HepG2 (cell line): ENCODE measurements around the gene GNPAT. TPM values are rescaled to one million over a fixed set of nuclear protein-coding genes. Genes with fewer than 3 reads are reported as not detected.
A peak's percentile ranks its signal among the peaks of the same experiment; 100 is the strongest.

Experiments used
- ATAC-seq: fragments of 200-7000 bp; cut with Tn5 transposase; 3 replicates; pipeline ENCODE4 v1.9.1; 2020; ENCODE audit warnings: mild to moderate bottlenecking, moderate library complexity
- BruUV-seq: library from RNA; stranded (reverse); fragments of 400-500 nt; replicated peaks from 2 replicates; lab custom pipeline; 2021; lab: Mats Ljungman, UMichigan
- CTCF ChIA-PET: fragments of 300-600 bp; formaldehyde crosslinking; extraction: SDS; loops from one replicate; lab custom pipeline; 2021; ENCODE audit warnings: low total read pairs, inconsistent platforms, low intra/inter-chr PET ratio; lab: Yijun Ruan, JAX
- POLR2A ChIA-PET: fragments of 350-600 bp; sonication (Branson Sonifier 250); formaldehyde crosslinking; loops from one replicate; lab custom pipeline; 2020; ENCODE audit warnings: antibody characterized with exemption, inconsistent platforms; lab: Yijun Ruan, JAX
- DNase-seq: peaks from one replicate; pipeline ENCODE4 v3.0.0-alpha.2; 2015; ENCODE audit warnings: low spot score
- FAIRE-seq: peaks from 3 replicates; lab custom pipeline; 2011; peaks lifted over from hg19 to GRCh38; lab: Jason Lieb, UNC
- H2AFZ ChIP-seq: one replicate; pipeline ENCODE4 v1.6.1; 2011; ENCODE audit warnings: low read length, inconsistent platforms
- H3K27ac ChIP-seq: fragments of 300-600 bp; 3 replicates; pipeline ENCODE4 v1.8.0; 2011; ENCODE audit warnings: mixed run types, mild to moderate bottlenecking, mixed read lengths, low read length, inconsistent platforms; ENCODE audit not compliant: insufficient read depth; ENCODE audit errors: extremely low read length
- H3K27me3 ChIP-seq, 2 experiments: fragments of 200-600 bp in 1 of 2; 2 replicates in 1 of 2; 3 replicates in 1 of 2; pipeline versions ENCODE4 v1.6.0 to v1.8.0; 2011; ENCODE audit warnings: low read length in 2 of 2, mild to moderate bottlenecking in 2 of 2, moderate library complexity in 2 of 2, inconsistent platforms in 1 of 2; ENCODE audit not compliant: insufficient read depth in 2 of 2, control insufficient read depth in 1 of 2
- H3K36me3 ChIP-seq, 2 experiments: fragments of 200-600 bp in 1 of 2; replicated peaks in 1 of 2; 2 replicates in 1 of 2; 3 replicates in 1 of 2; pipeline versions ENCODE4 v1.5.1 to v1.8.0; 2011; ENCODE audit warnings: low read length in 2 of 2, inconsistent platforms in 1 of 2; ENCODE audit not compliant: insufficient read depth in 2 of 2, control insufficient read depth in 1 of 2
- H3K4me1 ChIP-seq: 2 replicates; pipeline ENCODE4 v1.5.1; 2012; ENCODE audit warnings: low read length, inconsistent platforms; ENCODE audit not compliant: insufficient read depth
- H3K4me2 ChIP-seq: 2 replicates; pipeline ENCODE4 v1.6.0; 2011; ENCODE audit warnings: low read depth, low read length, inconsistent platforms
- H3K4me3 ChIP-seq, 3 experiments: fragments of 200-600 bp in 1 of 3; sonication (generic), shearing (Covaris generic) in 1 of 3; replicated peaks in 1 of 3; 2 replicates each; pipeline ENCODE4 v1.5.1; 2011 to 2016; ENCODE audit warnings: low read length in 3 of 3, inconsistent platforms in 2 of 3, low read depth in 2 of 3, mild to moderate bottlenecking in 2 of 3, control low read depth in 1 of 3, mixed read lengths in 1 of 3; ENCODE audit not compliant: insufficient read depth in 1 of 3
- H3K79me2 ChIP-seq: one replicate; pipeline ENCODE4 v1.6.1; 2011; ENCODE audit warnings: low read length, inconsistent platforms; ENCODE audit not compliant: insufficient read depth
- H3K9ac ChIP-seq: 2 replicates; pipeline ENCODE4 v1.6.0; 2011; ENCODE audit warnings: mild to moderate bottlenecking, low read depth, low read length, inconsistent platforms; ENCODE audit not compliant: insufficient read depth
- H3K9me3 ChIP-seq: 2 replicates; pipeline ENCODE4 v1.5.1; 2012; ENCODE audit warnings: mild to moderate bottlenecking, low read length
- H4K20me1 ChIP-seq: 2 replicates; pipeline ENCODE4 v1.6.0; 2011; ENCODE audit warnings: inconsistent platforms, mild to moderate bottlenecking, low read length, moderate library complexity; ENCODE audit not compliant: insufficient read depth
- AGO2 ChIP-seq: fragments of 200-400 bp; formaldehyde crosslinking; optimal IDR thresholded peaks from 2 replicates; pipeline ENCODE3; 2017; ENCODE audit warnings: mild to moderate bottlenecking, low read depth, low read length, moderate library complexity
- ARNT2 ChIP-seq: sonication (generic); formaldehyde crosslinking; IDR thresholded peaks from 2 replicates; pipeline ENCODE4 v1.8.0; 2022; ENCODE audit warnings: mild to moderate bottlenecking, low read depth, missing genetic modification reagents, moderate library complexity
- ATF7-NPFF ChIP-seq: sonication (generic); formaldehyde crosslinking; IDR thresholded peaks from 2 replicates; pipeline ENCODE4 v1.8.1; 2023; ENCODE audit warnings: mild to moderate bottlenecking, low read depth, missing genetic modification reagents, moderate library complexity
- BRD4 ChIP-seq: sonication (generic); formaldehyde crosslinking; IDR thresholded peaks from 2 replicates; pipeline ENCODE4 v1.4.0; 2020; ENCODE audit warnings: missing genetic modification reagents
- GATAD2A ChIP-seq: IDR thresholded peaks from 2 replicates; pipeline ENCODE4 v1.6.1; 2016
- JARID2 ChIP-seq: sonication (generic); formaldehyde crosslinking; IDR thresholded peaks from 2 replicates; pipeline ENCODE4 v1.8.1; 2023; ENCODE audit warnings: missing genetic modification reagents, inconsistent platforms; ENCODE audit not compliant: insufficient replicate concordance
- MED8 ChIP-seq: sonication (generic); formaldehyde crosslinking; IDR thresholded peaks from 2 replicates; pipeline ENCODE4 v1.8.1; 2023; ENCODE audit warnings: mild to moderate bottlenecking, missing genetic modification reagents; ENCODE audit not compliant: insufficient replicate concordance
- MLLT10 ChIP-seq: sonication (generic); formaldehyde crosslinking; IDR thresholded peaks from 2 replicates; pipeline ENCODE4 v1.4.0; 2020; ENCODE audit warnings: missing genetic modification reagents
- NCOA5 ChIP-seq: sonication (generic); formaldehyde crosslinking; IDR thresholded peaks from 2 replicates; pipeline ENCODE4 v1.4.0; 2020; ENCODE audit warnings: missing genetic modification reagents
- NPAS2 ChIP-seq: sonication (generic); formaldehyde crosslinking; IDR thresholded peaks from 2 replicates; pipeline ENCODE4 v1.8.0; 2022; ENCODE audit warnings: mild to moderate bottlenecking, missing genetic modification reagents, borderline replicate concordance
- TCF7 ChIP-seq: sonication (generic); IDR thresholded peaks from 2 replicates; pipeline ENCODE4 v1.6.1; 2016; ENCODE audit warnings: antibody characterized with exemption, low read depth
- THAP11 ChIP-seq: IDR thresholded peaks from 2 replicates; pipeline ENCODE4 v1.6.1; 2016; ENCODE audit warnings: missing biosample characterization, missing genetic modification reagents
- ZNF224 ChIP-seq: sonication (generic); formaldehyde crosslinking; IDR thresholded peaks from 2 replicates; pipeline ENCODE4 v1.5.0; 2020; ENCODE audit warnings: mild to moderate bottlenecking, missing genetic modification reagents
- ZNF335 ChIP-seq: sonication (generic); formaldehyde crosslinking; IDR thresholded peaks from 2 replicates; pipeline ENCODE4 v1.4.0; 2020; ENCODE audit warnings: missing genetic modification reagents
- ZNF878 ChIP-seq: sonication (generic); formaldehyde crosslinking; IDR thresholded peaks from 2 replicates; pipeline ENCODE4 v1.8.1; 2023; ENCODE audit warnings: mild to moderate bottlenecking, missing genetic modification reagents, moderate library complexity
- WGBS: methylation state at CpG from one replicate; pipeline ENCODE4 v1.1.6; 2017; ENCODE audit warnings: low lambda C conversion rate; 5-methylcytosine and 5-hydroxymethylcytosine counted together
- in situ Hi-C: cut with HindIII; loops from 2 replicates; pipeline ENCODE4 v1.10.0; 2017; ENCODE audit warnings: low pct_unique_long_range_greater_than_20kb; ENCODE audit not compliant: extremely low pct_ligation_motif_present
- intact Hi-C: fragments of 100-400 bp; cut with micrococcal nuclease; formaldehyde crosslinking; loops from one replicate; pipeline ENCODE4 v1.10.0; 2022; ENCODE audit not compliant: unreplicated experiment
- polyA plus RNA-seq, 8 experiments: library from polyadenylated mRNA; depleted of rRNA in 3 of 8; stranded (reverse) in 7 of 8; unstranded in 1 of 8; fragments of >200 nt; fragmentation: Illumina TruSeq in 4 of 8; extraction: Trizol in 4 of 8; gene quantifications; 2 replicates each; pipeline versions ENCODE4 v1.2.1 to v1.2.3, GENCODE V29; 2011 to 2016; ENCODE audit warnings: low read depth in 4 of 8, missing spikeins in 1 of 8, mixed read lengths in 1 of 8; ENCODE audit not compliant: insufficient read depth in 1 of 8
- total RNA-seq, 5 experiments: library from RNA; depleted of rRNA; stranded (reverse); fragments of >200 nt; fragmentation: Illumina TruSeq; extraction: Trizol; gene quantifications; 2 replicates each; pipeline ENCODE4 v1.2.3, GENCODE V29; 2016; ENCODE audit warnings: low read depth in 1 of 5
- TF ChIP-seq, protein P1 (sequence below): sonication (generic); formaldehyde crosslinking; IDR thresholded peaks from 2 replicates; pipeline ENCODE4 v1.5.0; 2020; ENCODE audit warnings: missing genetic modification reagents

GNPAT gene
- total and polyA plus RNA-seq, 2 of the 13 experiments (the other 11 are each of a cell fraction or from before 2014, with no cell fraction given): 58.3 to 114 TPM

DNA sequence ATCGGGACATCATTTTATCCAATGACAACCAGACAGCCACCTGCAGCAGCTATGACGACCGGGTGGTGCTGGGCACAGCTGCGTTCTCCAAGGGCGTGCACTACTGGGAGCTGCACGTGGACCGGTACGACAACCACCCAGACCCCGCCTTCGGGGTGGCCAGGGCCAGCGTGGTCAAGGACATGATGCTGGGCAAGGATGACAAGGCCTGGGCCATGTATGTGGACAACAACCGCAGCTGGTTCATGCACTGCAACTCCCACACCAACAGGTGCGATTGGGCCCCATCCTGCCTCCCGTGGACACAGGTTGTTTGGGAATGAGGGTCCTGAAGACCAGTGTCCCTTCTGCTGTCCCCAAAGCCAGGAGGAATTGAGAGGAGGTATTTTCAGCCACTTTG lies 32.0 kb upstream of the GNPAT start:
- no TSS peak for BruUV-seq
- Histone ChIP-seq H4K20me1 (no peaks in the 10 kb centered on the region), H3K36me3 (no peaks in the 10 kb centered on the region), H2AFZ (no peak overlapping the region), H3K4me3 (no peak overlapping the region), H3K27ac (no peak overlapping the region), H3K79me2 (no peaks in the 10 kb centered on the region), H3K4me2 (no peak overlapping the region), H3K4me1 (peaks cover 32% of the 10 kb centered on the region), H3K9ac (no peak overlapping the region), H3K27me3 (0 out of 5 replicates have a peak, but pooled peaks cover 0 to 1% of the 10 kb centered on the region in 2 experiments), H3K9me3 (no peaks in the 10 kb centered on the region)
- no peak for DNase-seq
- intact Hi-C loops: no loop called here
- no peak for TF ChIP-seq NPAS2 (CRISPR knock-in tag)
- TF ChIP-seq, protein P1, sequence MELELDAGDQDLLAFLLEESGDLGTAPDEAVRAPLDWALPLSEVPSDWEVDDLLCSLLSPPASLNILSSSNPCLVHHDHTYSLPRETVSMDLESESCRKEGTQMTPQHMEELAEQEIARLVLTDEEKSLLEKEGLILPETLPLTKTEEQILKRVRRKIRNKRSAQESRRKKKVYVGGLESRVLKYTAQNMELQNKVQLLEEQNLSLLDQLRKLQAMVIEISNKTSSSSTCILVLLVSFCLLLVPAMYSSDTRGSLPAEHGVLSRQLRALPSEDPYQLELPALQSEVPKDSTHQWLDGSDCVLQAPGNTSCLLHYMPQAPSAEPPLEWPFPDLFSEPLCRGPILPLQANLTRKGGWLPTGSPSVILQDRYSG (CRISPR knock-in tag): no peak
- no peak for TF ChIP-seq ZNF878
- no peak for TF ChIP-seq TCF7
- no peak for TF ChIP-seq BRD4 (CRISPR knock-in tag)
- TF ChIP-seq MED8 (CRISPR knock-in tag): no peak
- ChIA-PET POLR2A (no interaction called here), CTCF (no interaction called here)
- WGBS: 68% methylated on average over 11 of the region's 14 CpGs
- FAIRE-seq: no peak
- no peak for ATAC-seq
- in situ Hi-C loops: loop anchor here (25.0 kb wide), 2 partner anchors 422 to 572 kb away; partner anchors contain the start of gene COG2

DNA sequence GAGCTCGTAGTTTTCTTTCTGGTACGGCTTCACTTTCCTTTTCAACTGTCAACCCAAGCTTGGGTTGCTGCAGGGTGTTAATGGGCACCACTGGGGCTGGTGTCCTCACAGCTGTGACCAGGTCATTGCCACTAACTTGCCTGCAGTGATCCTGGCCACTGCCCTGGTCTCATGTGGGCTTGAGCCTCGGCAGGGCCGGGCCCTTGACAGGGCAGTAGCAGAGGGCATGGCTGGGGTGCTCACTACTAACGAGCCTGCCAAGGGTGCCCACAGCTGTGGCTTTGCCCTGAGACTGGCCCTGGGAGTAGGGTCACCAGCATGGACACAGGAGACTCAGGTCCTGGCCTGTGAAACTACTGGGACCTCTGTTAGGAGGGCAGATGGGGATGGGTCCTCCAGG lies 31.5 kb upstream of the GNPAT start:
- Histone ChIP-seq H4K20me1 (no peaks in the 10 kb centered on the region), H3K4me2 (no peak overlapping the region; the same call in 1 of the 2 replicates), H3K4me1 (peaks cover 32% of the 10 kb centered on the region), H3K36me3 (no peaks in the 10 kb centered on the region), H3K27me3 (no peaks in the 10 kb centered on the region), H3K27ac (no peak overlapping the region), H3K9me3 (no peaks in the 10 kb centered on the region), H3K9ac (no peak overlapping the region), H2AFZ (no peak overlapping the region), H3K79me2 (no peaks in the 10 kb centered on the region), H3K4me3 (no peak overlapping the region)
- ChIA-PET POLR2A (no interaction called here), CTCF (interaction anchor here (1.7 kb wide), 1 partner anchor 194 kb away, joined by 4 read pairs; no protein-coding TSS in a partner anchor)
- in situ Hi-C loops (loop anchor here (25.0 kb wide), 2 partner anchors 422 to 572 kb away; partner anchors contain the start of gene COG2), intact Hi-C loops (no loop called here)
- FAIRE-seq (no peak), DNase-seq (no peak), ATAC-seq (peak; percentile 9; the same call in 2 of the 3 replicates)
- 37% methylated on average over 2 of the region's 5 CpGs for WGBS
- TF ChIP-seq MLLT10 (CRISPR knock-in tag) (no peak), THAP11 (no peak), AGO2 (no peak), ARNT2 (CRISPR knock-in tag) (no peak), NCOA5 (no peak), ZNF224 (CRISPR knock-in tag) (no peak), ATF7-NPFF (CRISPR knock-in tag) (no peak), ZNF335 (CRISPR knock-in tag) (no peak), GATAD2A (no peak), JARID2 (CRISPR knock-in tag) (no peak)
- BruUV-seq: no TSS peak
